Lower leg skin (tissue), 3 donors: ENCODE data around the gene ERVH48-1.

Source experiments
- POLR2A ChIP-seq, 2 donors: fragments of 450-650 bp; IDR thresholded peaks; one replicate each; pipeline ENCODE4 v1.6.1; 2016 to 2017; ENCODE audit warnings: antibody characterized with exemption in 2 of 2, mild to moderate bottlenecking in 1 of 2, moderate library complexity in 1 of 2
- TF ChIP-seq, protein P1 (sequence below), 3 donors: fragments of 450-650 bp; IDR thresholded peaks; one replicate each; pipeline ENCODE4 v1.5.1; 2016; ENCODE audit warnings: antibody characterized with exemption in 3 of 3, mild to moderate bottlenecking in 3 of 3, moderate library complexity in 2 of 3

DNA sequence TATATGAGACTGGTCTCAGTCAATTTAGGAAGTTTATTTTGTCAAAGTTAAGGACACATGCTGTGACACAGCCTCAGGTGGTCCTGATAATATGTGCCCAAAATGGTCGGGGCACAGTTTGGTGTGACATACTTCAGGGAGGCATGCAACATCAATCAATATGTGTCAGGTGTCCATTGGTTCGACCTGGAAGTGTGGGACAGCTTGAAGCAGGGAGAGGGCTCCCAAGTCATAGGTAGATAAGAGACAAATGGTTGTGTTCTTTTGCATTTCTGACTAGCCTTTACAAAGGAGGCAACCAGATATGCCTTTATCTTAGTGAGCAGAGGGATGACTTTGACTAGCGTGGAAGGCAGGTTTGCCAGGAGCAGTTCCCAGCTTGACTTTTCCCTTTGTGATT is 4.5 kb upstream of the ERVH48-1 start:
- TF ChIP-seq, protein P1, sequence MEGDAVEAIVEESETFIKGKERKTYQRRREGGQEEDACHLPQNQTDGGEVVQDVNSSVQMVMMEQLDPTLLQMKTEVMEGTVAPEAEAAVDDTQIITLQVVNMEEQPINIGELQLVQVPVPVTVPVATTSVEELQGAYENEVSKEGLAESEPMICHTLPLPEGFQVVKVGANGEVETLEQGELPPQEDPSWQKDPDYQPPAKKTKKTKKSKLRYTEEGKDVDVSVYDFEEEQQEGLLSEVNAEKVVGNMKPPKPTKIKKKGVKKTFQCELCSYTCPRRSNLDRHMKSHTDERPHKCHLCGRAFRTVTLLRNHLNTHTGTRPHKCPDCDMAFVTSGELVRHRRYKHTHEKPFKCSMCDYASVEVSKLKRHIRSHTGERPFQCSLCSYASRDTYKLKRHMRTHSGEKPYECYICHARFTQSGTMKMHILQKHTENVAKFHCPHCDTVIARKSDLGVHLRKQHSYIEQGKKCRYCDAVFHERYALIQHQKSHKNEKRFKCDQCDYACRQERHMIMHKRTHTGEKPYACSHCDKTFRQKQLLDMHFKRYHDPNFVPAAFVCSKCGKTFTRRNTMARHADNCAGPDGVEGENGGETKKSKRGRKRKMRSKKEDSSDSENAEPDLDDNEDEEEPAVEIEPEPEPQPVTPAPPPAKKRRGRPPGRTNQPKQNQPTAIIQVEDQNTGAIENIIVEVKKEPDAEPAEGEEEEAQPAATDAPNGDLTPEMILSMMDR (IDR thresholded peaks at IDR 0.05), result no peak
- no peak for TF ChIP-seq POLR2A (IDR thresholded peaks at IDR 0.05)
